NCI-H1436 (cell line): ENCODE data around the gene DENND11.

ENCODE experiments used
- DNase-seq: peaks from one replicate; lab custom pipeline; 2025; lab: John Stamatoyannopoulos, UW

Gene DENND11

GRCh38 chr7:141679014-141679413 lies 23.0 kb downstream of the DENND11 start:
- DNase-seq, result no peak

GRCh38 chr7:141676618-141677017 lies 25.3 kb downstream of the DENND11 start:
- no peak for DNase-seq

DNA sequence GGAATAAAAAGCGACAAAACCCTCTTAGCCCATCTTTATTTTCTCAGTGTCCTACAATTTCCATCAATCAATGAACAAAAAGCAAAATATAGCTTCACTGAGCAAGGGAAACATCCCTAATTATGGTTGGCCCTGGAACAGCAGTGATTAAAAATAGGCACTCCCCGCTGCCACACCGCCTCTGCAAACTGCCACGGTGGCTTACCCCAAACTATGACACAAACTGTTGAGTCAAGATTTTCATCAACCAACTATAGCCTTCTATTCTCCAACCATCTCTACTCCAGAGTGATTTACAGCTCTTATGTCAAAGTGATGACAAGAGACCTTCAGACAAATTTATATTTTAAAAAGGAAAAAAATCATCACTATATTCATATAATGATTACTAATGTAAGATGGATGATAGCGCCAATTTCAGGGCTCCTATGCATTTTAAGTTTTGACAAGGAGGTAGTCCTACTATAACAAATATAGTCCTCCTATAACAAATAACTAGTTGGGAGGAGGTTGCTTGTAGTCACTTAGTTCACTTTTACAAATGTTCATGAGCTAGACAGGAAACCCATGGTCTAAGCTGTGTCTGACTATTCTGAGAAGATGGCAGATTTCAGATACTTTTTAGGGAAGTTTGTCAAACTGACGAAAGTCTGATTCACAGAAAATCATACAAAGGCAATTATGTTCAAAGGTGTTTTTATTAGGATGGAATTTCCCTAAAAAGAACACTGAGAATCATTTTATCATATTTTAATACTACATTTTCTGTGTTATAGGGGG lies 26.3 kb downstream of the DENND11 start:
- no peak for DNase-seq

GRCh38 chr7:141674702-141675101 lies 27.3 kb downstream of the DENND11 start:
- DNase-seq, result no peak

DNA sequence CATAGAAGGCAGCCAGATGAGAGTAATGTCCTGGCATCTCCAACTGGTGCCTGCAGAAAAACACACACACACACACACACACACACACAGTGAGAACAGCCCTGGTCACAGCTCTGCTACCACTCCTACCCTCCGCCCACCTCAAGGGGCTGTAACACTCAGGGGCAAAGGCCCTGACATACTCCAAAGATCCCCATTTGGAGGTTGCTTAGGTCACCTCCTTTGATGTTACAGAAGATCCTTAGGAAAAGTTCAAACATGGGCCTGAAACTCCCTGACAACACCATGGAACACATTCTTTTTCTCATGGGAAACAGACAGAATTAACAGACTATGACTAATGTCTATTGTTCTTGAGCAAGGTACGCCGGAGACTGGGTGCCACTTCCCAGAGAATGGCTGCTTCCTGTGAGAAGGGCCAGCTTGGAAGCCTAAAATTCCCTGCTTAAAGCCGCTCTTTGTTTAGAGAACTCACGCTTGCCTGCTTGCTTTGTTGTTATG lies 27.7 kb downstream of the DENND11 start:
- no peak for DNase-seq

- no peak for DNase-seq
Observed at GRCh38 chr7:141673346-141673745, 28.6 kb downstream of the DENND11 start.

DNA sequence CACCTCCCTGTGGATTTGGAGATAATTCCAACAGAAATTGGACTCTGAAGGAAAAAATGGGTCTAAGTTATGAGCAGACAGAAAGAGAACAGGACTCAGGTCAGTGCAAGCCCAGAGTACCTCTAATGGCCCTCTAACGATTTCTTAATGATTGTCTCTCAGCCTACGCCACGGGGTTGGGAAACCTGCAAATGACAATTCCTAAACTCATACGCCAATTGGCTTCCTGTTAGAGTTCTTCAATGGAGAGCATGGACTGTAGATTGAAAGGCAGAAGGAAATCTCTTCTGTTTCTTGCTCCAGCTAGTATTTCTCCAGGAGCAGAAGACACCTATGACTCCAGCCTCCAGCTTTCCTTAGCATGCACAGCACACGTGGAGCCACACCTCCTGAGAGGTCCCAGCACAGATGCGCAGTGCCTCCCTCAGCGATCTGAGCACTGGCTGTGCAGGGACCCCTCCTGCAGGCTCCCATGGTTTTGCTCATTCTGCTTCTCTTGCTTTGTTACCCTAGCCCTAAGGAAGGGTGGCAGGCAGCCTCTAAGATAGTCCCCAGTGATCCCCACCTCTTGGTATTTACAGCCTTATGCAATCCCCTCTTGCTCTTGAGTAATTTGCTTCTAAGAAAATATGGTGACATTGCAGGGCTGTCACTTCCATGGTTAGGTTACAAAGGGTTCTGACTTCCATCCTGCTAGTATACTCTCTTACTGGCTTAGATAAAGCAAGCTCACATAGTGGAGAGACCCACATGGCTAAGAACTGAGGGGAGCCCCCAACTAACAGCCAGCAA lies 30.1 kb downstream of the DENND11 start:
- DNase-seq, result no peak

- no peak for DNase-seq
Observed at GRCh38 chr7:141668853-141669252, 33.1 kb downstream of the DENND11 start.

DNA sequence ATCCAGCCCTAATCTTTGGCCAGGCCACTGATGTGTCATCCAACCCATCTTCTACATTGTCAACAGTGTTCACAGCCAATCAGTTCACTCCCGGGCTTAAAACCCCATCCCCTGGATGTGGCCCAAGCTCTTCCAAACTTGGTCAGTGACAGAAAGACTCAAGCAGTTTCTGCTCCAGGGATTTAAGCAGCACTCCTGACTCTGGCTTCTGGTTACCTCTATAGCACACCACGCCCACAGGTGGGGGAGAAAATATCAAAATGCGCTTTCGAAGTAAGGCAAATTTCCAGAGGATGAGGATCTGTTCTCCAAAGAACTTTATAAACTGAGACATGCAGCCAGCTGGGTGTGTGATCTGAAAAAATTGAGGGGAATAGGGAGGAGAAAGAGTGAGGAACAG lies 35.9 kb downstream of the DENND11 start:
- DNase-seq, result no peak

DNA sequence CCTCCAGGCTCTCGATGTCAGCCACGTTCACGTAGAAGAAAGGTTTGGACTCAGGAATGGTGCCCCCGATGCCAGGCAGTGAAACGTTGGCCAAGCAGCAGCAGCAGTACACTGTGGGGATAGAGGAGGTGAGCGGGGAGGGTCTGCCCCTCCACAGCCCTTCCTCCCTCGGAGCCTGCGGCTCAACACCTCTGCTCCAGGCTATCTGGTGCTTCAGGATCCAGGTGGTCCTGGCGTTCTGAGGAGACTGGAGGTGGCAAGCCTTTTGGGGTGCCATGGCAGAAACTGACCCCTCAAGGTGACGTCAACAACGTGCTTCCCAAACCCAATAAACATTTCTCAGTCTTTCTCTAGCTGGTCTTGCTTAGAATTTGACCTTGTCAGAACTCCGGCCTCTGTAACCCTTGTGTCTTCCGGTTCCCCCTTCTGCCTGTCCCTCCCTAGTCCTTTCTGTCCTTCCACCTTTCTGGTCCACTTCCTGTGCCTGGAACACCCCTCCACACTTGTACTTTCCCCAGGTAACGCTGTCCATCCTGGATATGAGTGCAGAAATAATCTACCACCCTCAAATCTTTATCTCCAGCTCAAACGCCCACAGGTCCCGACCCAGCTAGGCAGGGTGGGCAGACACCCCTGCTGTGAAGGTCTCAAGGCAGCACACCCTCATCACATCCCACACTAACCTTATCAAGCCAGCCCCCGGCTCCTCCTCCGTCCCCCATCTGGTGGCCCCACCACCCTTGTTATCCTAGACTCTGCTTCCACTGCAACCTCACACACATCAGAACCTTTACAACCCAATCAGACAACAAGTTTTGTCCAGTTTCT lies 36.5 kb downstream of the DENND11 start:
- no peak for DNase-seq

- no peak for DNase-seq
Observed at GRCh38 chr7:141664450-141664849, 37.5 kb downstream of the DENND11 start.

DNA sequence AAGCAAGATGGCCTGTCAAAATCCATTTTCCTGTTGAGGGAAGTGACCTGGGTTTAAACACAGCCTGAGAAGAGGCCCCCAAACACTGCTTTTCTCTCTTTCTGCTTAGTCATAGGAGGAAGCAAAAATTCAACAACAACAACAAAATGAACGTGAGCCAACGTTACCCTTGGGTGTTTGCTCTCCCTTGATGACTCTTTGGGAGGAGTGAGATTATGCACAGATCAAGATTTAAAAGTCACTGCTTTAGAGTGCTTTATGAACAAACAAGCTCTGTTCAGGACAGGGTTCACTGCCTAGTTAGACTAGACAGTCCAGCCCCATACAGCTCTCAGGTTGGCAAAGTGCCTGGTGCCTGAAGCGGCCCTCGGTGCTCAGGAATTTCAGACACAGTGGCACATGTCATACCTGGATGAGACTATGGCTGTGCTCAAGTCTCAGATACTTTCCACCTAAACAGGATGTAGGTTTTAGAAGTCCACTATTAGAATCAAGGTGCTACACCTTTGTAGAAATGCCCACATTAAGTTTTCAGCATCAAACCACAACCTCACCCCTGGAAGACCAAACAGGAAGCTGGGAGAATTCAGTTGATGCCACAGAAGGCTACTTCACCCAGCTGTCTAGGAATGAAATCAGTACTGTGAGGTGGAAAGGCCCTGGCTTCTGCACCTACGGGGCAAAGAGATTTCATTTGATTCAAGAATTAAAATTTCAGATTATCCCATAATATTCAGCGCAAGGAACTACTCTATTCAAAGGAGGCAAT lies 38.7 kb downstream of the DENND11 start:
- DNase-seq, result no peak

- no peak for DNase-seq
Observed at GRCh38 chr7:141660259-141660658, 41.7 kb downstream of the DENND11 start.

GRCh38 chr7:141659501-141659900 lies 42.5 kb downstream of the DENND11 start:
- DNase-seq, result no peak

GRCh38 chr7:141654551-141654950 lies 47.4 kb downstream of the DENND11 start:
- peak; percentile 69 for DNase-seq

DNA sequence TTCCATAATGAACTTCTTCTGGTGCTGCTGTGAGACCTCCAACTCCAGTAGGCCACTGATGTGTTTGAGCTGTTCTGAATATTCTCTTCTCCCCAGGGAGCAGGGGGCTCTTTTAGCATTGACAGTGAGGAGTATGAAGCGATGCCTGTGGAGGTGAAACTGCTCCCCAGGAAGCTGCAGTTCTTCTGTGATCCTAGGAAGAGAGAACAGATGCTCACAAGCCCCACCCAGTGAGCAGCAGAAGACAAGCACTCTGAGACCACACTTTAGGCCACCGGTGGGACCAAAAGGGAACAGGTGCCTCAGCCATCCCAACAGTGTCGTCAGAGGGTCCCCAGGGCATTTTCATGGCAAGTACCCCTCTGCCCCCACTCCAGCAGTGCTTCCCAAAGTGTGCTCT lies 49.3 kb downstream of the DENND11 start:
- no peak for DNase-seq
